HG03280 (cell line): ENCODE measurements around the gene TMX3.
A peak's percentile ranks its signal among the peaks of the same experiment; 100 is the strongest.

ENCODE experiments used
- ATAC-seq: cut with Tn5 transposase; IDR thresholded peaks from one replicate; pipeline ENCODE4 v1.9.1; 2021; ENCODE audit warnings: mild to moderate bottlenecking, moderate library complexity; ENCODE audit not compliant: unreplicated experiment

The TMX3 gene

GRCh38 chr18:68714712-68715496, at the start of gene TMX3:
Gene TMX3, minus strand, starts transcription at chr18:68715108. Its CDS starts 127 bp downstream, at chr18:68714981.
- peak; percentile 98 for ATAC-seq

GRCh38 chr18:68764016-68764415, 49.1 kb upstream of the TMX3 start:
- no peak for ATAC-seq

- ATAC-seq, result no peak
These were observed 48.2 kb upstream of the TMX3 start for GRCh38 chr18:68763083-68763482.

- no peak for ATAC-seq
These were observed 44.4 kb upstream of the TMX3 start for GRCh38 chr18:68759308-68759707.

- no peak for ATAC-seq
These were observed 42.2 kb upstream of the TMX3 start for GRCh38 chr18:68757126-68757525.

GRCh38 chr18:68742206-68742605, 27.3 kb upstream of the TMX3 start:
- no peak for ATAC-seq

GRCh38 chr18:68740966-68741365, 26.1 kb upstream of the TMX3 start:
- ATAC-seq, result no peak

GRCh38 chr18:68739462-68739861, 24.6 kb upstream of the TMX3 start:
- no peak for ATAC-seq

GRCh38 chr18:68738564-68738963, 23.7 kb upstream of the TMX3 start:
- no peak for ATAC-seq

GRCh38 chr18:68735483-68736343, 20.8 kb upstream of the TMX3 start:
- ATAC-seq, result peak; percentile 76

- no peak for ATAC-seq
These were observed 19.4 kb upstream of the TMX3 start for GRCh38 chr18:68734308-68734707.

GRCh38 chr18:68733707-68734106, 18.8 kb upstream of the TMX3 start:
- no peak for ATAC-seq

- no peak for ATAC-seq
These were observed 13.3 kb upstream of the TMX3 start for GRCh38 chr18:68728081-68728700.

GRCh38 chr18:68727506-68727905, 12.6 kb upstream of the TMX3 start:
- ATAC-seq, result no peak

- no peak for ATAC-seq
These were observed 10.4 kb upstream of the TMX3 start for GRCh38 chr18:68725346-68725745.

GRCh38 chr18:68724021-68724420, 9.1 kb upstream of the TMX3 start:
- no peak for ATAC-seq

- ATAC-seq, result no peak
These were observed 8.6 kb upstream of the TMX3 start for GRCh38 chr18:68723539-68723938.

- no peak for ATAC-seq
These were observed 7.9 kb upstream of the TMX3 start for GRCh38 chr18:68722821-68723220.

GRCh38 chr18:68721681-68722583, 7.0 kb upstream of the TMX3 start:
- ATAC-seq, result peak; percentile 89

GRCh38 chr18:68714366-68714711, 569 bp downstream of the TMX3 start:
- ATAC-seq, result peak; percentile 10

GRCh38 chr18:68713796-68714195, 1.1 kb downstream of the TMX3 start:
- no peak for ATAC-seq
